Measurements from ENCODE around the gene PCDH1. TPM values are rescaled to one million over a fixed set of nuclear protein-coding genes. Genes with fewer than 3 reads are reported as not detected.
A peak's percentile ranks its signal among the peaks of the same experiment; 100 is the strongest.

Gene PCDH1
- total RNA-seq, 4 donors from 2014 or later, result 92.5 to 217 (median 164) TPM

- no peak overlapping the region for H3K4me3 ChIP-seq
- WGBS, 2 donors (ENCODE audit: low coverage in 1 of 2), result 79 to 80% methylated on average over 11 of the region's 11 CpGs
- H3K27ac ChIP-seq, result no peak overlapping the region
- H3K27me3 ChIP-seq, result peaks cover 35% of the 10 kb centered on the region
- in situ Hi-C loops (cut with MboI; ENCODE audit: low pct_ligation_motif_present in 1 of 4, low pct_unique_long_range_greater_than_20kb in 1 of 4, low sequenced_read_pairs in 3 of 4) (no loop called here), intact Hi-C loops (cut with DNase I; ENCODE audit: low total_unique reads) (no loop called here)
- no peak for TF ChIP-seq EP300 (IDR thresholded peaks at IDR 0.05; ENCODE audit: low read depth)
- no peak for TF ChIP-seq CTCF (IDR thresholded peaks at IDR 0.05)
- no peak for TF ChIP-seq POLR2AphosphoS5 (IDR thresholded peaks at IDR 0.05)
- TF ChIP-seq POLR2A (IDR thresholded peaks at IDR 0.05), result no peak
- no peaks in the 10 kb centered on the region for H3K9me3 ChIP-seq
- no peak for DNase-seq
- no peaks in the 10 kb centered on the region for H3K36me3 ChIP-seq
- peaks cover 0 to 5% (median 0%) of the 10 kb centered on the region in 4 donors for H3K4me1 ChIP-seq
Observed at GRCh38 chr5:141807329-141807728, 70.9 kb downstream of the PCDH1 start.

- 62 to 80% methylated on average over 1 to 5 of the region's 5 CpGs for WGBS, 2 donors (ENCODE audit: low coverage in 1 of 2)
- H3K27me3 ChIP-seq, result peaks cover 31% of the 10 kb centered on the region
- peak overlapping the region in 2 of 4 donors; percentile 11 to 17 for H3K27ac ChIP-seq
- intact Hi-C loops (cut with DNase I; ENCODE audit: low total_unique reads), result no loop called here
- no peaks in the 10 kb centered on the region for H3K36me3 ChIP-seq
- in situ Hi-C loops (cut with MboI; ENCODE audit: low pct_ligation_motif_present in 1 of 4, low pct_unique_long_range_greater_than_20kb in 1 of 4, low sequenced_read_pairs in 3 of 4), result no loop called here
- H3K9me3 ChIP-seq, result no peaks in the 10 kb centered on the region
- H3K4me1 ChIP-seq, result peaks cover 0 to 2% (median 0%) of the 10 kb centered on the region in 4 donors
- no peak for DNase-seq
- TF ChIP-seq CTCF (IDR thresholded peaks at IDR 0.05) (no peak), EP300 (IDR thresholded peaks at IDR 0.05; ENCODE audit: low read depth) (no peak), POLR2AphosphoS5 (IDR thresholded peaks at IDR 0.05) (no peak), POLR2A (IDR thresholded peaks at IDR 0.05) (no peak)
- H3K4me3 ChIP-seq, result no peak overlapping the region
Observed at GRCh38 chr5:141806626-141807025, 71.6 kb downstream of the PCDH1 start.

GRCh38 chr5:141805874-141806595, 72.2 kb downstream of the PCDH1 start:
- 24 to 69% methylated on average over 2 to 9 of the region's 10 CpGs for WGBS, 2 donors (ENCODE audit: low coverage in 1 of 2)
- intact Hi-C loops (cut with DNase I; ENCODE audit: low total_unique reads) (no loop called here), in situ Hi-C loops (cut with MboI; ENCODE audit: low pct_ligation_motif_present in 1 of 4, low pct_unique_long_range_greater_than_20kb in 1 of 4, low sequenced_read_pairs in 3 of 4) (no loop called here)

GRCh38 chr5:141804475-141804874, 73.7 kb downstream of the PCDH1 start:
- Histone ChIP-seq H3K36me3 (no peaks in the 10 kb centered on the region), H3K4me3 (no peak overlapping the region), H3K27me3 (peaks cover 25% of the 10 kb centered on the region), H3K4me1 (no peaks in the 10 kb centered on the region), H3K27ac (no peak overlapping the region), H3K9me3 (no peaks in the 10 kb centered on the region)
- WGBS, 2 donors (ENCODE audit: low coverage in 1 of 2), result 66% methylated on average over 5 of the region's 5 CpGs; no CpG with 5 or more reads in 1 of the 2 donors
- no peak for DNase-seq
- no peak for TF ChIP-seq EP300 (IDR thresholded peaks at IDR 0.05; ENCODE audit: low read depth)
- TF ChIP-seq POLR2AphosphoS5 (IDR thresholded peaks at IDR 0.05), result no peak
- intact Hi-C loops (cut with DNase I; ENCODE audit: low total_unique reads) (no loop called here), in situ Hi-C loops (cut with MboI; ENCODE audit: low pct_ligation_motif_present in 1 of 4, low pct_unique_long_range_greater_than_20kb in 1 of 4, low sequenced_read_pairs in 3 of 4) (no loop called here)

More at GRCh38 chr5:141805874-141806595, 72.2 kb downstream of the PCDH1 start:
- peaks cover 25% of the 10 kb centered on the region for H3K27me3 ChIP-seq
- H3K9me3 ChIP-seq, result no peaks in the 10 kb centered on the region
- H3K4me1 ChIP-seq, result no peaks in the 10 kb centered on the region
- H3K27ac ChIP-seq, result peak overlapping the region in 2 of 4 donors; percentile 11 to 17
- DNase-seq, result no peak
- no peak for TF ChIP-seq POLR2A (IDR thresholded peaks at IDR 0.05)
- no peak for TF ChIP-seq EP300 (IDR thresholded peaks at IDR 0.05; ENCODE audit: low read depth)
- TF ChIP-seq CTCF (IDR thresholded peaks at IDR 0.05), result no peak
- no peak for TF ChIP-seq POLR2AphosphoS5 (IDR thresholded peaks at IDR 0.05)
- no peak overlapping the region for H3K4me3 ChIP-seq
- no peaks in the 10 kb centered on the region for H3K36me3 ChIP-seq

Other genes with a start within 250 kb of the PCDH1 start
- gene HDAC3, start 241.6 kb downstream of the PCDH1 start, total RNA-seq, result 10 to 100 TPM; 12.7 to 45.1 (median 40.2) TPM
- 10 to 100 TPM in 1 of 4 donors, 1 to 10 TPM in 3; 4.4 to 19.1 (median 7.5) TPM for gene RELL2, start 241.4 kb downstream of the PCDH1 start, total RNA-seq
- 10 to 100 TPM; 26.1 to 69.9 (median 43.1) TPM for gene FCHSD1, start 227.0 kb downstream of the PCDH1 start, total RNA-seq
- gene ARAP3, start 196.2 kb downstream of the PCDH1 start, total RNA-seq, result 1 to 10 TPM; 1.1 to 4.0 (median 3.3) TPM
- 100 to 1,000 TPM in 3 of 4 donors, 10 to 100 TPM in 1; 92.6 to 270 (median 126) TPM for gene DELE1, start 45.5 kb upstream of the PCDH1 start, total RNA-seq
- under 1 TPM in 3 of 4 donors, not detected in 1; 0.37 to 0.95 (median 0.68) TPM for gene PCDH12, start 79.8 kb upstream of the PCDH1 start, total RNA-seq
- gene RNF14, start 90.7 kb upstream of the PCDH1 start, total RNA-seq, result 10 to 100 TPM; 15.3 to 66.7 (median 57.1) TPM
- gene GNPDA1, start 134.6 kb upstream of the PCDH1 start, total RNA-seq, result 10 to 100 TPM in 2 of 4 donors, 1 to 10 TPM in 2; 1.6 to 24.8 (median 8.9) TPM
- gene NDFIP1, start 230.4 kb upstream of the PCDH1 start, total RNA-seq, result 10 to 100 TPM; 19.1 to 92.2 (median 65.6) TPM

All from transverse colon (tissue), 4 donors.